Amniotic stem cell (primary cell): ENCODE measurements around the gene LONRF2.

Experiments
- DNase-seq: peaks from one replicate; lab custom pipeline; 2025; lab: John Stamatoyannopoulos, UW

LONRF2 gene

GRCh38 chr2:100275200-100275589 lies 47.1 kb downstream of the LONRF2 start:
- DNase-seq, result no peak

- DNase-seq, result no peak
These were observed 47.6 kb downstream of the LONRF2 start for GRCh38 chr2:100274566-100275199.

GRCh38 chr2:100274076-100274475 lies 48.2 kb downstream of the LONRF2 start:
- no peak for DNase-seq

GRCh38 chr2:100273387-100273786 lies 48.9 kb downstream of the LONRF2 start:
- DNase-seq, result no peak

- DNase-seq, result no peak
These were observed 49.4 kb downstream of the LONRF2 start for GRCh38 chr2:100272841-100273329.

- no peak for DNase-seq
These were observed 51.1 kb downstream of the LONRF2 start for GRCh38 chr2:100271210-100271609.

GRCh38 chr2:100270381-100271146 lies 51.7 kb downstream of the LONRF2 start:
- no peak for DNase-seq

GRCh38 chr2:100269889-100270288 lies 52.4 kb downstream of the LONRF2 start:
- DNase-seq, result no peak

- no peak for DNase-seq
These were observed 53.3 kb downstream of the LONRF2 start for GRCh38 chr2:100268986-100269385.

- DNase-seq, result no peak
These were observed 54.5 kb downstream of the LONRF2 start for GRCh38 chr2:100267751-100268150.

GRCh38 chr2:100266126-100266525 lies 56.2 kb downstream of the LONRF2 start:
- DNase-seq, result no peak

GRCh38 chr2:100265226-100265625 lies 57.1 kb downstream of the LONRF2 start:
- DNase-seq, result no peak

GRCh38 chr2:100264651-100265050 lies 57.6 kb downstream of the LONRF2 start:
- DNase-seq, result no peak

- no peak for DNase-seq
These were observed 58.2 kb downstream of the LONRF2 start for GRCh38 chr2:100264121-100264520.

- DNase-seq, result no peak
These were observed 59.6 kb downstream of the LONRF2 start for GRCh38 chr2:100262555-100263320.

GRCh38 chr2:100262046-100262445 lies 60.3 kb downstream of the LONRF2 start:
- no peak for DNase-seq

GRCh38 chr2:100260712-100261620 lies 61.3 kb downstream of the LONRF2 start:
- peak; percentile 60 for DNase-seq

GRCh38 chr2:100259106-100259505 lies 63.2 kb downstream of the LONRF2 start:
- DNase-seq, result no peak

- peak; percentile 45 for DNase-seq
These were observed 64.4 kb downstream of the LONRF2 start for GRCh38 chr2:100257939-100258338.

- no peak for DNase-seq
These were observed 65.5 kb downstream of the LONRF2 start for GRCh38 chr2:100256849-100257248.

- DNase-seq, result no peak
These were observed 65.9 kb downstream of the LONRF2 start for GRCh38 chr2:100256416-100256815.
